HL-60 (cell line): ENCODE measurements around the gene CALN1.

Source experiments
- DNase-seq, 2 experiments: peaks; one replicate each; pipeline ENCODE4 v3.0.0-alpha.2; 2010 to 2020; ENCODE audit warnings: low read depth in 1 of 2, low spot score in 1 of 2
- H3K27ac ChIP-seq: fragments of 250-450 bp; sonication (Bioruptor Pico); replicated peaks from 2 replicates; pipeline ENCODE4 v1.5.1; 2020; ENCODE audit warnings: mild to moderate bottlenecking, moderate library complexity
- H3K27me3 ChIP-seq: fragments of 250-450 bp; sonication (Bioruptor Pico); 2 replicates; pipeline ENCODE4 v1.5.1; 2021; ENCODE audit warnings: mild to moderate bottlenecking, moderate library complexity; ENCODE audit not compliant: insufficient read depth, poor library complexity, severe bottlenecking
- H3K4me3 ChIP-seq: replicated peaks from 2 replicates; pipeline ENCODE4 v1.5.1; 2011; ENCODE audit warnings: mild to moderate bottlenecking, control low read depth, low read length; ENCODE audit not compliant: insufficient read depth
- GABPA ChIP-seq: IDR thresholded peaks from 2 replicates; pipeline ENCODE4 v1.6.1; 2012; ENCODE audit warnings: low read depth
- POLR2AphosphoS5 ChIP-seq: IDR thresholded peaks from 2 replicates; pipeline ENCODE4 v1.6.1; 2012; ENCODE audit warnings: low read depth
- SPI1 ChIP-seq: IDR thresholded peaks from 2 replicates; pipeline ENCODE4 v1.6.1; 2012; ENCODE audit warnings: low read depth, mild to moderate bottlenecking, borderline replicate concordance
- TF ChIP-seq, protein P1 (sequence below): IDR thresholded peaks from 2 replicates; pipeline ENCODE4 v1.6.1; 2012; ENCODE audit warnings: low read depth; ENCODE audit not compliant: insufficient replicate concordance
- TF ChIP-seq, protein P2 (sequence below): IDR thresholded peaks from one replicate; pipeline ENCODE4 v1.5.1; 2011; ENCODE audit warnings: low read length, control low read depth, inconsistent platforms; ENCODE audit not compliant: insufficient read depth

The CALN1 gene

DNA sequence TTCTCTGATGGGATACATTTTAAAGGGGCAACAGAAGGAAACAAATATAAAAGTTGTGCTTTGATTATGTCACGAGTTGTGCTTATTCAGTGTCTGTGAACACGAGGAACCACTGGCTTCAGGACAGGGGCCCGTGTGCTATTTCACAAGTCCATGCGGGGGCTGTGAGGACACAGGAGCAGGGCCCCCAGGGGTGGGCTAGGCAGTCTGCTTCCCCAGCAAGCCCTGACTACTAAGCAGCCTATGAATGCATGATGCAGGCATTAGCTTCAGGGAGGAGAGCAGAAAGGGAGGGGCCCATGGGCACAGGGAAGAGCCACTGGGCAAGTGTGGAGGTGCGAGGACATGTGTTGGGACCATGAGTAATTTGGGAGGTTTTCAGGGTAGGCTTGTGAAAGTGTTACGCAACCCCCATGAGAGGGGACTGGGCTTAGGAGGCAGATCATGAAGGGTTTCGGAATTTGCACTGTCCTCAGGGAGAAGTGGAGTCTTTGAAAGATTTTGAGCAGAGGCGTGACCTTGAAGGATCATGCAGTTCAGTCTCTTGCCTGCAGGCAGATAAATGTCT, 424.9 kb downstream of the CALN1 start:
- DNase-seq, result no peak
- TF ChIP-seq, protein P1, sequence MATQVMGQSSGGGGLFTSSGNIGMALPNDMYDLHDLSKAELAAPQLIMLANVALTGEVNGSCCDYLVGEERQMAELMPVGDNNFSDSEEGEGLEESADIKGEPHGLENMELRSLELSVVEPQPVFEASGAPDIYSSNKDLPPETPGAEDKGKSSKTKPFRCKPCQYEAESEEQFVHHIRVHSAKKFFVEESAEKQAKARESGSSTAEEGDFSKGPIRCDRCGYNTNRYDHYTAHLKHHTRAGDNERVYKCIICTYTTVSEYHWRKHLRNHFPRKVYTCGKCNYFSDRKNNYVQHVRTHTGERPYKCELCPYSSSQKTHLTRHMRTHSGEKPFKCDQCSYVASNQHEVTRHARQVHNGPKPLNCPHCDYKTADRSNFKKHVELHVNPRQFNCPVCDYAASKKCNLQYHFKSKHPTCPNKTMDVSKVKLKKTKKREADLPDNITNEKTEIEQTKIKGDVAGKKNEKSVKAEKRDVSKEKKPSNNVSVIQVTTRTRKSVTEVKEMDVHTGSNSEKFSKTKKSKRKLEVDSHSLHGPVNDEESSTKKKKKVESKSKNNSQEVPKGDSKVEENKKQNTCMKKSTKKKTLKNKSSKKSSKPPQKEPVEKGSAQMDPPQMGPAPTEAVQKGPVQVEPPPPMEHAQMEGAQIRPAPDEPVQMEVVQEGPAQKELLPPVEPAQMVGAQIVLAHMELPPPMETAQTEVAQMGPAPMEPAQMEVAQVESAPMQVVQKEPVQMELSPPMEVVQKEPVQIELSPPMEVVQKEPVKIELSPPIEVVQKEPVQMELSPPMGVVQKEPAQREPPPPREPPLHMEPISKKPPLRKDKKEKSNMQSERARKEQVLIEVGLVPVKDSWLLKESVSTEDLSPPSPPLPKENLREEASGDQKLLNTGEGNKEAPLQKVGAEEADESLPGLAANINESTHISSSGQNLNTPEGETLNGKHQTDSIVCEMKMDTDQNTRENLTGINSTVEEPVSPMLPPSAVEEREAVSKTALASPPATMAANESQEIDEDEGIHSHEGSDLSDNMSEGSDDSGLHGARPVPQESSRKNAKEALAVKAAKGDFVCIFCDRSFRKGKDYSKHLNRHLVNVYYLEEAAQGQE, result no peak
- TF ChIP-seq, protein P2, sequence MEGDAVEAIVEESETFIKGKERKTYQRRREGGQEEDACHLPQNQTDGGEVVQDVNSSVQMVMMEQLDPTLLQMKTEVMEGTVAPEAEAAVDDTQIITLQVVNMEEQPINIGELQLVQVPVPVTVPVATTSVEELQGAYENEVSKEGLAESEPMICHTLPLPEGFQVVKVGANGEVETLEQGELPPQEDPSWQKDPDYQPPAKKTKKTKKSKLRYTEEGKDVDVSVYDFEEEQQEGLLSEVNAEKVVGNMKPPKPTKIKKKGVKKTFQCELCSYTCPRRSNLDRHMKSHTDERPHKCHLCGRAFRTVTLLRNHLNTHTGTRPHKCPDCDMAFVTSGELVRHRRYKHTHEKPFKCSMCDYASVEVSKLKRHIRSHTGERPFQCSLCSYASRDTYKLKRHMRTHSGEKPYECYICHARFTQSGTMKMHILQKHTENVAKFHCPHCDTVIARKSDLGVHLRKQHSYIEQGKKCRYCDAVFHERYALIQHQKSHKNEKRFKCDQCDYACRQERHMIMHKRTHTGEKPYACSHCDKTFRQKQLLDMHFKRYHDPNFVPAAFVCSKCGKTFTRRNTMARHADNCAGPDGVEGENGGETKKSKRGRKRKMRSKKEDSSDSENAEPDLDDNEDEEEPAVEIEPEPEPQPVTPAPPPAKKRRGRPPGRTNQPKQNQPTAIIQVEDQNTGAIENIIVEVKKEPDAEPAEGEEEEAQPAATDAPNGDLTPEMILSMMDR, result no peak
- TF ChIP-seq POLR2AphosphoS5, result no peak
- no peak for TF ChIP-seq SPI1
- no peak for TF ChIP-seq GABPA
- Histone ChIP-seq H3K27ac (no peak overlapping the region), H3K4me3 (no peak overlapping the region), H3K27me3 (no peaks in the 10 kb centered on the region)

DNA sequence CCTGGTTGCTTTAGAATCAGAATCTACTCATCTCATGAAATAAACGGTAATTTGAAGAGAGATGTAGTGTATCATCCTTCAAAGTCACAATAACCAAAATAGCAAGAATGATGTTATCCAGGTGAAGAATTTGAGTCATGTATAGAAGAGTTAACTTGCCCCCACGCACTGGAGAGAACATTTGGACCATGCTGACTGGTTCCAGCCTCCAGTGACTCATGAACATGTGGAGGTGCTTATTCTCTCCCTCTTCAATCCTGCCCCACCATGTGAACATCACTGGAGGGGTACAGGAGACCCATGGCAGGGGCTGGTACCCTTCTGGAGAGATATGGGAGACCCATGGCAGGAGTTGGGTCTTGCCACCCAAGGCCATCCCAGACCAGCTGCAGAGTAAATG, 427.8 kb downstream of the CALN1 start:
- no peak for DNase-seq
- H3K4me3 ChIP-seq, result no peak overlapping the region
- no peak overlapping the region for H3K27ac ChIP-seq
- no peak for TF ChIP-seq GABPA
- TF ChIP-seq, protein P2, result no peak
- TF ChIP-seq, protein P1, result no peak
- no peak for TF ChIP-seq POLR2AphosphoS5
- no peak for TF ChIP-seq SPI1
- no peaks in the 10 kb centered on the region for H3K27me3 ChIP-seq

DNA sequence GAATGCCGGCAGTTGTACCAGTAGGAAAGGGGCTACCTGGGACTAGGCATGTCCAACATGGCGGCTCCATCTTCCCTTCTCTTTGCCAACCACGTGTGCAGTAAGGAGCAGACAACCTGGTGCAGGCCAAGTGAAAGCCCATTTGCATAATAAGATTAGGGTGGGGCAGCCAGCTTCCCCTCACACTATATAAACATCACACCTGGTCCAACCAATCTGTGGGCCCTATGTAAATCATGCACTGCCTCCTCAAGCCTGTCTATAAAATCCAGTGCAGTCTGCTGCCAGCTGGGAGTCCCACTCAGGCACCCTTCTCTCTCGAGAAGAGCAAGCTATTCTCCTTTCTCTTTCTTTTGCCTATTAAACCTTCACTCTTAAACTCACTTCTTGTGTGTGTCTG, 429.3 kb downstream of the CALN1 start:
- DNase-seq, result no peak
- Histone ChIP-seq H3K27me3 (no peaks in the 10 kb centered on the region), H3K4me3 (no peak overlapping the region), H3K27ac (no peak overlapping the region)
- TF ChIP-seq, protein P1, result no peak
- TF ChIP-seq SPI1, result no peak
- TF ChIP-seq, protein P2, result no peak
- TF ChIP-seq POLR2AphosphoS5, result no peak
- TF ChIP-seq GABPA, result no peak
